ENCODE data around the gene SPDYE2.
"Not testable (repeated sequence)": the region's sequence is repeated elsewhere in the genome, so short reads cannot be mapped to it uniquely, and the experiment has no call there.

The SPDYE2 gene

GRCh38 chr7:102550808-102551422 lies at the start of gene SPDYE2:
Gene SPDYE2, plus strand, starts transcription at chr7:102551226. Its CDS starts 2,030 bp downstream, at chr7:102553256.
- not testable (repeated sequence) for DNase-seq

GRCh38 chr7:102503141-102503540 lies 47.9 kb upstream of the SPDYE2 start:
- not testable (repeated sequence) for DNase-seq

- DNase-seq = not testable (repeated sequence)
Observed at GRCh38 chr7:102505298-102506185, 45.5 kb upstream of the SPDYE2 start.

- DNase-seq = not testable (repeated sequence)
Observed at GRCh38 chr7:102507410-102508088, 43.5 kb upstream of the SPDYE2 start.

GRCh38 chr7:102510575-102510974 lies 40.5 kb upstream of the SPDYE2 start:
- DNase-seq = not testable (repeated sequence)

GRCh38 chr7:102511860-102512522 lies 39.0 kb upstream of the SPDYE2 start:
- DNase-seq = not testable (repeated sequence)

- DNase-seq = not testable (repeated sequence)
Observed at GRCh38 chr7:102512642-102513221, 38.3 kb upstream of the SPDYE2 start.

- DNase-seq = not testable (repeated sequence)
Observed at GRCh38 chr7:102514881-102515721, 35.9 kb upstream of the SPDYE2 start.

- not testable (repeated sequence) for DNase-seq
Observed at GRCh38 chr7:102515889-102516288, 35.1 kb upstream of the SPDYE2 start.

GRCh38 chr7:102516951-102517350 lies 34.1 kb upstream of the SPDYE2 start:
- not testable (repeated sequence) for DNase-seq

- DNase-seq = not testable (repeated sequence)
Observed at GRCh38 chr7:102517550-102518147, 33.4 kb upstream of the SPDYE2 start, which contains the start of gene RASA4B. Gene RASA4B, minus strand, starts transcription at chr7:102517777. Its CDS starts 67 bp downstream, at chr7:102517710.

- DNase-seq = not testable (repeated sequence)
Observed at GRCh38 chr7:102520797-102521196, 30.2 kb upstream of the SPDYE2 start.

GRCh38 chr7:102524803-102525202 lies 26.2 kb upstream of the SPDYE2 start:
- not testable (repeated sequence) for DNase-seq

- DNase-seq = not testable (repeated sequence)
Observed at GRCh38 chr7:102527182-102527581, 23.8 kb upstream of the SPDYE2 start.

GRCh38 chr7:102527822-102528793 lies 22.9 kb upstream of the SPDYE2 start:
- not testable (repeated sequence) for DNase-seq

- not testable (repeated sequence) for DNase-seq
Observed at GRCh38 chr7:102531583-102531982, 19.4 kb upstream of the SPDYE2 start.

- DNase-seq = not testable (repeated sequence)
Observed at GRCh38 chr7:102532127-102532526, 18.9 kb upstream of the SPDYE2 start.

GRCh38 chr7:102535062-102535615 lies 15.9 kb upstream of the SPDYE2 start:
- not testable (repeated sequence) for DNase-seq

GRCh38 chr7:102540604-102541003 lies 10.4 kb upstream of the SPDYE2 start:
- not testable (repeated sequence) for DNase-seq
